CD4-positive, alpha-beta T cell (primary cell): Measurements from ENCODE around the gene PTGES3. TPM values are rescaled to one million over a fixed set of nuclear protein-coding genes. Genes with fewer than 3 reads are reported as not detected.
"Not testable (repeated sequence)": the region's sequence is repeated elsewhere in the genome, so short reads cannot be mapped to it uniquely, and the experiment has no call there.

Experiments
- ATAC-seq: fragments of 200-7000 bp; cut with Tn5 transposase; one replicate; pipeline ENCODE4 v1.10.0; 2022; ENCODE audit warnings: mild to moderate bottlenecking; ENCODE audit not compliant: poor library complexity
- CTCF ChIA-PET: fragments of 350-600 bp; sonication (Branson Sonifier 250); formaldehyde crosslinking; loops from one replicate; lab custom pipeline; 2021; ENCODE audit warnings: antibody characterized with exemption, inconsistent platforms; lab: Charles Lee
- POLR2A ChIA-PET: fragments of 350-600 bp; sonication (Branson Sonifier 250); formaldehyde crosslinking; loops from one replicate; lab custom pipeline; 2021; ENCODE audit warnings: antibody characterized with exemption, inconsistent platforms; lab: Charles Lee
- DNase-seq, 14 experiments: peaks; one replicate each; pipeline ENCODE4 v3.0.0-alpha.2; 2013 to 2020; ENCODE audit warnings: mixed read lengths in 2 of 14
- H3K27ac ChIP-seq, 2 donors: one replicate each; pipeline versions ENCODE4 v1.5.1 to v1.7.0; 2013; ENCODE audit warnings: low read length in 2 of 2, low read depth in 1 of 2, mild to moderate bottlenecking in 1 of 2
- H3K27me3 ChIP-seq, 2 experiments: 1 replicate in 1 of 2; 2 replicates in 1 of 2; pipeline versions ENCODE4 v1.6.1 to v1.7.0; 2013; ENCODE audit warnings: low read length in 2 of 2, control low read depth in 1 of 2, mild to moderate bottlenecking in 1 of 2, moderate library complexity in 1 of 2; ENCODE audit not compliant: insufficient read depth in 2 of 2, control insufficient read depth in 1 of 2
- H3K36me3 ChIP-seq: one replicate; pipeline ENCODE4 v1.6.1; 2013; ENCODE audit warnings: low read length, control low read depth; ENCODE audit not compliant: insufficient read depth
- H3K4me1 ChIP-seq: one replicate; pipeline ENCODE4 v1.6.1; 2013; ENCODE audit warnings: low read length, control low read depth; ENCODE audit not compliant: insufficient read depth
- H3K4me3 ChIP-seq: one replicate; pipeline ENCODE4 v1.5.1; 2013; ENCODE audit warnings: mild to moderate bottlenecking, low read length, moderate library complexity
- H3K9me3 ChIP-seq, 2 experiments: 1 replicate in 1 of 2; 2 replicates in 1 of 2; pipeline versions ENCODE4 v1.6.1 to v1.7.0; 2013; ENCODE audit warnings: low read length in 2 of 2, mild to moderate bottlenecking in 2 of 2, control low read depth in 1 of 2, moderate library complexity in 1 of 2; ENCODE audit not compliant: control insufficient read depth in 1 of 2, insufficient read depth in 1 of 2
- H3K27ac Mint-ChIP-seq: one replicate; pipeline ENCODE4 v1.8.0; 2020; ENCODE audit warnings: mixed read lengths
- H3K27me3 Mint-ChIP-seq: one replicate; pipeline ENCODE4 v1.8.0; 2021; ENCODE audit warnings: mixed read lengths
- H3K36me3 Mint-ChIP-seq: one replicate; pipeline ENCODE4 v1.8.0; 2021; ENCODE audit warnings: low read depth, mixed read lengths
- H3K4me1 Mint-ChIP-seq: one replicate; pipeline ENCODE4 v1.8.0; 2021; ENCODE audit warnings: low read depth, mixed read lengths
- H3K4me3 Mint-ChIP-seq: one replicate; pipeline ENCODE4 v1.8.0; 2020; ENCODE audit warnings: mild to moderate bottlenecking, mixed read lengths
- H3K9me3 Mint-ChIP-seq: one replicate; pipeline ENCODE4 v1.8.0; 2020; ENCODE audit warnings: mixed read lengths
- CTCF ChIP-seq: fragments of 200-600 bp; IDR thresholded peaks from one replicate; pipeline ENCODE4 v1.8.0; 2022; ENCODE audit warnings: antibody characterized with exemption, mild to moderate bottlenecking
- intact Hi-C, 2 experiments: fragments of 100-400 bp; cut with DNase I in 1 of 2; cut with micrococcal nuclease in 1 of 2; formaldehyde crosslinking; loops; one replicate each; pipeline versions ENCODE4 v1.15.1 to v1.9.0; 2023 to 2025; cut with DNase I, micrococcal nuclease
- polyA plus RNA-seq, 2 donors: library from polyadenylated mRNA; unstranded; fragments of 120-200 nt; gene quantifications; one replicate each; pipeline ENCODE4 v1.2.1, GENCODE V29; 2013
- total RNA-seq, 174 experiments: library from RNA in 2 of 174; stranded (reverse) in 2 of 174; gene quantifications; one replicate each; pipeline ENCODE4 v1.2.3 and lab custom pipeline; 2021 to 2026

The PTGES3 gene
- 100 to 1,000 TPM; 146 to 154 TPM for total RNA-seq
- 180 TPM for polyA plus RNA-seq (2013, experiment 1 of 2)
- polyA plus RNA-seq (2013, experiment 2 of 2), result 180 TPM
- total RNA-seq (lab: John Stamatoyannopoulos, UW), result 103 to 660 (median 229) reads per million in 172 experiments

- Histone ChIP-seq H3K4me1 (peaks cover 39% of the 10 kb centered on the region), H3K36me3 (no peaks in the 10 kb centered on the region), H3K9me3 (no peaks in the 10 kb centered on the region), H3K27ac (peak within 1 kb of the TSS; percentile 98 to 99), H3K27me3 (no peaks in the 10 kb centered on the region), H3K4me3 (peak within 1 kb of the TSS; percentile 96)
- DNase-seq (peak; percentile 93 to 100 (median 97)), ATAC-seq (peak; percentile 73)
- POLR2A ChIA-PET, result interaction anchor here (0.7 to 8.6 kb wide), 34 partner anchors 9 to 859 kb away, joined by 3 to 155 read pairs (median 6); partner anchors contain the start of genes ARHGAP9, ATP5F1B, BAZ2A and CNPY2
- CTCF ChIA-PET, result interaction anchor here (1.2 to 2.6 kb wide), 4 partner anchors 52 to 224 kb away, joined by 3 to 12 read pairs (median 4); no protein-coding TSS in a partner anchor
- H3K4me1 Mint-ChIP-seq, result peaks cover 43% of the 10 kb centered on the region
- intact Hi-C loops, result loop anchor here (1.0 to 2.0 kb wide), 3 partner anchors 37 to 65 kb away; partner anchors contain the start of genes ATP5F1B (in 1 of the 2), NACA (in 1 of the 2) and PRIM1 (in 1 of the 2)
- H3K27me3 Mint-ChIP-seq, result no peaks in the 10 kb centered on the region
- H3K36me3 Mint-ChIP-seq, result peaks cover 47% of the 10 kb centered on the region
- no peaks in the 10 kb centered on the region for H3K9me3 Mint-ChIP-seq
- TF ChIP-seq CTCF, result no peak
- peak within 1 kb of the TSS; percentile 100 for H3K4me3 Mint-ChIP-seq
- peak within 1 kb of the TSS; percentile 96 for H3K27ac Mint-ChIP-seq
These were observed at the start of gene PTGES3 for GRCh38 chr12:56688129-56688845. TSS of gene PTGES3 (minus strand) at chr12:56688284. CDS start at chr12:56687999, 285 bp downstream.

- no peaks in the 10 kb centered on the region for H3K9me3 ChIP-seq
- no peak for ATAC-seq
- no peak overlapping the region for H3K27ac Mint-ChIP-seq
- intact Hi-C loops, result loop anchor here in 1 of 2 experiments (10.0 kb wide), 2 partner anchors 53 to 903 kb away; partner anchors contain the start of gene DNAJC14
- DNase-seq, result no peak
- CTCF ChIA-PET, result no interaction called here
- no peaks in the 10 kb centered on the region for H3K9me3 Mint-ChIP-seq
- H3K36me3 ChIP-seq, result peaks cover 25% of the 10 kb centered on the region
- no peak overlapping the region for H3K27ac ChIP-seq
- no peak for TF ChIP-seq CTCF
- POLR2A ChIA-PET, result interaction anchor here (4.5 kb wide), 1 partner anchor 40 kb away, joined by 122 read pairs; the partner anchor contains the start of gene PTGES3
- peaks cover 21% of the 10 kb centered on the region for H3K4me1 ChIP-seq
- H3K36me3 Mint-ChIP-seq, result peaks cover 68% of the 10 kb centered on the region
- no peaks in the 10 kb centered on the region for H3K27me3 Mint-ChIP-seq
- no peak overlapping the region for H3K4me3 ChIP-seq
- no peaks in the 10 kb centered on the region for H3K27me3 ChIP-seq
- H3K4me3 Mint-ChIP-seq, result no peak overlapping the region
- H3K4me1 Mint-ChIP-seq, result peaks cover 28% of the 10 kb centered on the region
These were observed 40.2 kb upstream of the PTGES3 start for GRCh38 chr12:56728139-56728861.

- Mint-ChIP-seq H3K27ac (peak overlapping the region; percentile 92), H3K36me3 (peaks cover 73% of the 10 kb centered on the region), H3K4me3 (peak overlapping the region; percentile 98), H3K4me1 (peaks cover 49% of the 10 kb centered on the region)
- Histone ChIP-seq H3K4me1 (peaks cover 38% of the 10 kb centered on the region), H3K27ac (peak overlapping the region; percentile 86 to 91), H3K36me3 (peaks cover 31% of the 10 kb centered on the region)
- H3K27me3 ChIP-seq, H3K9me3 Mint-ChIP-seq, H3K9me3 ChIP-seq, H3K4me3 ChIP-seq, ATAC-seq, H3K27me3 Mint-ChIP-seq, DNase-seq: not testable (repeated sequence)
- intact Hi-C loops, result loop anchor here in 1 of 2 experiments (2.0 to 10.0 kb wide), 3 partner anchors 23 to 901 kb away; partner anchors contain the start of gene DNAJC14
- POLR2A ChIA-PET, result interaction anchor here (0.6 to 4.5 kb wide), 16 partner anchors 8 to 505 kb away, joined by 3 to 122 read pairs (median 8); partner anchors contain the start of genes ATP5F1B, BAZ2A, GLS2 and NEMP1
- CTCF ChIA-PET, result interaction anchor here (0.8 to 2.1 kb wide), 7 partner anchors 16 to 98 kb away, joined by 3 to 9 read pairs (median 4); no protein-coding TSS in a partner anchor
These were observed 38.2 kb upstream of the PTGES3 start for GRCh38 chr12:56726196-56726675.
